MCF 10A (cell line): ENCODE measurements around the gene CKS1B. TPM values are rescaled to one million over a fixed set of nuclear protein-coding genes. Genes with fewer than 3 reads are reported as not detected.
"Not testable (repeated sequence)": the region's sequence is repeated elsewhere in the genome, so short reads cannot be mapped to it uniquely, and the experiment has no call there.

Source experiments
- BruUV-seq: library from RNA; stranded (reverse); fragments of 400-500 nt; replicated peaks from 2 replicates; lab custom pipeline; 2021; lab: Mats Ljungman, UMichigan
- CTCF ChIA-PET: fragments of 300-600 bp; sonication (Branson Sonifier 250); formaldehyde crosslinking; extraction: SDS; loops from one replicate; lab custom pipeline; 2021; ENCODE audit warnings: antibody characterized with exemption, inconsistent platforms; lab: Yijun Ruan, JAX
- POLR2A ChIA-PET: fragments of 300-600, 350-650 bp; sonication (Branson Sonifier 250); formaldehyde crosslinking; extraction: SDS; loops from one replicate; lab custom pipeline; 2020; ENCODE audit warnings: antibody characterized with exemption, inconsistent platforms; lab: Yijun Ruan, JAX
- DNase-seq: peaks from one replicate; pipeline ENCODE4 v3.0.0-alpha.2; 2018; ENCODE audit not compliant: unreplicated experiment
- H3K27ac Mint-ChIP-seq: one replicate; pipeline ENCODE4 v1.8.0; 2022; ENCODE audit warnings: mild to moderate bottlenecking, low read depth, mixed read lengths; ENCODE audit not compliant: unreplicated experiment
- H3K27me3 Mint-ChIP-seq: one replicate; pipeline ENCODE4 v1.8.0; 2022; ENCODE audit warnings: mixed read lengths; ENCODE audit not compliant: insufficient read depth, unreplicated experiment
- H3K36me3 Mint-ChIP-seq: one replicate; pipeline ENCODE4 v1.8.0; 2022; ENCODE audit warnings: mild to moderate bottlenecking, moderate library complexity, mixed read lengths; ENCODE audit not compliant: insufficient read depth, unreplicated experiment
- H3K4me1 Mint-ChIP-seq: one replicate; pipeline ENCODE4 v1.8.0; 2022; ENCODE audit warnings: mixed read lengths; ENCODE audit not compliant: insufficient read depth, unreplicated experiment
- H3K4me3 Mint-ChIP-seq: one replicate; pipeline ENCODE4 v1.8.0; 2022; ENCODE audit warnings: mild to moderate bottlenecking, moderate library complexity, mixed read lengths; ENCODE audit not compliant: unreplicated experiment
- H3K9me3 Mint-ChIP-seq: one replicate; pipeline ENCODE4 v1.8.0; 2022; ENCODE audit warnings: mixed read lengths; ENCODE audit not compliant: unreplicated experiment
- CTCF ChIP-seq: fragments of 200-600 bp; IDR thresholded peaks from one replicate; pipeline ENCODE4 v1.8.0; 2022; ENCODE audit warnings: antibody characterized with exemption, mild to moderate bottlenecking; ENCODE audit not compliant: unreplicated experiment
- intact Hi-C: fragments of 100-400 bp; cut with micrococcal nuclease; formaldehyde crosslinking; loops from 2 replicates; pipeline ENCODE4 v1.14.1; 2022
- total RNA-seq: library from RNA; stranded (reverse); gene quantifications from 2 replicates; pipeline ENCODE4 v1.2.3, GENCODE V29; 2022

Gene CKS1B
- total RNA-seq, 1 experiment from 2014 or later: 285 TPM

- no peak within 1 kb of the TSS for H3K27ac Mint-ChIP-seq
- ChIA-PET CTCF (interaction anchor here (0.6 to 7.3 kb wide), 21 partner anchors 10 to 578 kb away, joined by 3 to 118 read pairs (median 5); partner anchors contain the start of genes CKS1B, LENEP, PBXIP1 and PMVK), POLR2A (interaction anchor here (0.5 to 41.1 kb wide), 33 partner anchors 6 to 893 kb away, joined by 3 to 1917 read pairs (median 4); partner anchors contain the start of genes CKS1B, EFNA3, FLAD1 and LENEP)
- peaks cover 6% of the 10 kb centered on the region for H3K4me1 Mint-ChIP-seq
- H3K27me3 Mint-ChIP-seq: no peaks in the 10 kb centered on the region
- H3K4me3 Mint-ChIP-seq: no peak within 1 kb of the TSS
- BruUV-seq: no TSS peak
- H3K9me3 Mint-ChIP-seq: no peaks in the 10 kb centered on the region
- peaks cover 60% of the 10 kb centered on the region for H3K36me3 Mint-ChIP-seq
- DNase-seq: peak; percentile 100
- no peak for TF ChIP-seq CTCF
- intact Hi-C loops: loop anchor here (1.0 kb wide), 1 partner anchor 34 kb away; no protein-coding TSS in a partner anchor
Measured at GRCh38 chr1:154982897-154983648, 8.6 kb downstream of the CKS1B start, which contains the start of gene FLAD1. FLAD1 (plus strand) TSS chr1:154983344; CDS start chr1:154983695, 351 bp downstream.

- POLR2A ChIA-PET: interaction anchor here (0.5 to 41.1 kb wide), 35 partner anchors 5 to 894 kb away, joined by 3 to 1917 read pairs (median 4); partner anchors contain the start of genes ADAM15, CKS1B, EFNA3 and FLAD1
- intact Hi-C loops: loop anchor here (1.0 to 2.0 kb wide), 2 partner anchors 13 to 33 kb away; partner anchors contain the start of gene SHC1
- H3K4me1 Mint-ChIP-seq: peaks cover 8% of the 10 kb centered on the region
- peaks cover 64% of the 10 kb centered on the region for H3K36me3 Mint-ChIP-seq
- H3K4me3 Mint-ChIP-seq: no peak overlapping the region
- H3K9me3 Mint-ChIP-seq: no peaks in the 10 kb centered on the region
- TF ChIP-seq CTCF: no peak
- no TSS peak for BruUV-seq
- H3K27me3 Mint-ChIP-seq: no peaks in the 10 kb centered on the region
- peak; percentile 47 for DNase-seq
- CTCF ChIA-PET: interaction anchor here (0.7 to 7.3 kb wide), 24 partner anchors 10 to 798 kb away, joined by 3 to 118 read pairs (median 4); partner anchors contain the start of genes LENEP, PBXIP1, PMVK and PYGO2
- H3K27ac Mint-ChIP-seq: no peak overlapping the region
Measured at GRCh38 chr1:154983776-154984466, 9.4 kb downstream of the CKS1B start.

- peaks cover 17% of the 10 kb centered on the region for H3K4me1 Mint-ChIP-seq
- not testable (repeated sequence) for BruUV-seq
- POLR2A ChIA-PET: interaction anchor here (39.6 to 41.1 kb wide), 2 partner anchors 2 to 16 kb away, joined by 1917 read pairs; partner anchors contain the start of genes CKS1B, FLAD1, LENEP and PBXIP1
Measured at GRCh38 chr1:154986736-154987135, 12.3 kb downstream of the CKS1B start.

GRCh38 chr1:154987326-154987725 lies 12.8 kb downstream of the CKS1B start:
- peaks cover 17% of the 10 kb centered on the region for H3K4me1 Mint-ChIP-seq
- no peaks in the 10 kb centered on the region for H3K9me3 Mint-ChIP-seq
- ChIA-PET CTCF (interaction anchor here (0.7 to 7.3 kb wide), 8 partner anchors 9 to 209 kb away, joined by 3 to 118 read pairs (median 4); partner anchors contain the start of genes LENEP and SHC1), POLR2A (interaction anchor here (0.6 to 41.1 kb wide), 5 partner anchors 2 to 95 kb away, joined by 3 to 1917 read pairs (median 4); partner anchors contain the start of genes CKS1B, FLAD1, LENEP and PBXIP1)
- peaks cover 67% of the 10 kb centered on the region for H3K36me3 Mint-ChIP-seq
- no peak for TF ChIP-seq CTCF
- DNase-seq: peak; percentile 79
- H3K27ac Mint-ChIP-seq: no peak overlapping the region
- H3K4me3 Mint-ChIP-seq: no peak overlapping the region
- BruUV-seq: no TSS peak
- intact Hi-C loops: no loop called here
- no peaks in the 10 kb centered on the region for H3K27me3 Mint-ChIP-seq

More at GRCh38 chr1:154986736-154987135, 12.3 kb downstream of the CKS1B start:
- intact Hi-C loops, DNase-seq, H3K9me3 Mint-ChIP-seq, H3K27me3 Mint-ChIP-seq, H3K4me3 Mint-ChIP-seq, H3K27ac Mint-ChIP-seq: not testable (repeated sequence)
- CTCF ChIA-PET: interaction anchor here (0.7 to 7.3 kb wide), 4 partner anchors 10 to 210 kb away, joined by 3 to 118 read pairs (median 4); partner anchors contain the start of gene LENEP
- peaks cover 67% of the 10 kb centered on the region for H3K36me3 Mint-ChIP-seq
